GM21576 (cell line): Measurements from ENCODE around the gene C11orf54.
"Not testable (repeated sequence)": the region's sequence is repeated elsewhere in the genome, so short reads cannot be mapped to it uniquely, and the experiment has no call there.

Experiments
- ATAC-seq: cut with Tn5 transposase; IDR thresholded peaks from one replicate; pipeline ENCODE4 v1.9.1; 2021; ENCODE audit warnings: mild to moderate bottlenecking, moderate library complexity; ENCODE audit not compliant: unreplicated experiment

The C11orf54 gene

GRCh38 chr11:93765551-93765950, 24.1 kb downstream of the C11orf54 start:
- no peak for ATAC-seq

GRCh38 chr11:93766504-93766903, 25.0 kb downstream of the C11orf54 start:
- ATAC-seq, result no peak

- no peak for ATAC-seq
Observed at GRCh38 chr11:93767018-93767417, 25.5 kb downstream of the C11orf54 start.

- ATAC-seq, result no peak
Observed at GRCh38 chr11:93770160-93770559, 28.7 kb downstream of the C11orf54 start.

- ATAC-seq, result no peak
Observed at GRCh38 chr11:93772123-93772522, 30.7 kb downstream of the C11orf54 start.

GRCh38 chr11:93773045-93773477, 31.6 kb downstream of the C11orf54 start:
- no peak for ATAC-seq

GRCh38 chr11:93773601-93774200, 32.2 kb downstream of the C11orf54 start:
- ATAC-seq, result no peak

GRCh38 chr11:93774560-93774959, 33.1 kb downstream of the C11orf54 start:
- not testable (repeated sequence) for ATAC-seq

- no peak for ATAC-seq
Observed at GRCh38 chr11:93775289-93775688, 33.8 kb downstream of the C11orf54 start.

- ATAC-seq, result no peak
Observed at GRCh38 chr11:93783362-93783761, 41.9 kb downstream of the C11orf54 start.

GRCh38 chr11:93783765-93784144, 42.3 kb downstream of the C11orf54 start:
- peak; percentile 40 for ATAC-seq

- peak; percentile 97 for ATAC-seq
Observed at GRCh38 chr11:93784145-93784934, 42.9 kb downstream of the C11orf54 start, which contains the start of gene MED17. Gene MED17, plus strand, starts transcription at chr11:93784282. Its CDS starts 232 bp downstream, at chr11:93784514.

- peak; percentile 18 for ATAC-seq
Observed at GRCh38 chr11:93784935-93785360, 43.5 kb downstream of the C11orf54 start.

- ATAC-seq, result no peak
Observed at GRCh38 chr11:93791493-93791892, 50.0 kb downstream of the C11orf54 start.

GRCh38 chr11:93796441-93797231, 55.2 kb downstream of the C11orf54 start:
- no peak for ATAC-seq

GRCh38 chr11:93801366-93801765, 59.9 kb downstream of the C11orf54 start:
- ATAC-seq, result no peak

GRCh38 chr11:93804879-93805278, 63.4 kb downstream of the C11orf54 start:
- no peak for ATAC-seq

GRCh38 chr11:93807980-93808379, 66.5 kb downstream of the C11orf54 start:
- no peak for ATAC-seq

- no peak for ATAC-seq
Observed at GRCh38 chr11:93813974-93814373, 72.5 kb downstream of the C11orf54 start.
